ENCODE results near the gene TMEM42. TPM values are rescaled to one million over a fixed set of nuclear protein-coding genes. Genes with fewer than 3 reads are reported as not detected.

The TMEM42 gene
- total and polyA plus RNA-seq, 2 of the 8 experiments (the other 6 are each of a cell fraction or from before 2014, with no cell fraction given): 11.2 to 41.4 TPM

- no peak for TF ChIP-seq GABPA (IDR thresholded peaks at IDR 0.05; ENCODE audit: borderline replicate concordance, insufficient read depth, low read length)
- TF ChIP-seq SIRT6 (IDR thresholded peaks at IDR 0.05; ENCODE audit: low read length): no peak
- no peak for TF ChIP-seq CREB1 (IDR thresholded peaks at IDR 0.05)
- no peak for TF ChIP-seq TBP (IDR thresholded peaks at IDR 0.05; ENCODE audit: low read depth, low read length)
These were observed 15.9 kb upstream of the TMEM42 start for GRCh38 chr3:44845528-44846520.

More at GRCh38 chr3:44845528-44846520, 15.9 kb upstream of the TMEM42 start:
- H2BK15ac ChIP-seq (ENCODE audit: low read length): no peak overlapping the region
- H3K23ac ChIP-seq (ENCODE audit: insufficient read length): no peak overlapping the region
- H2BK120ac ChIP-seq (replicated peaks; ENCODE audit: low read depth, low read length): no peak overlapping the region
- H3K79me1 ChIP-seq (ENCODE audit: low read depth, low read length): no peaks in the 10 kb centered on the region
- H3K9ac ChIP-seq (replicated peaks in 1 of 4; ENCODE audit: extremely low read depth in 1 of 4, low read depth in 3 of 4, low read length in 3 of 4): no peak overlapping the region
- no peaks in the 10 kb centered on the region for H3K9me3 ChIP-seq (ENCODE audit: insufficient read depth in 2 of 2, low read depth in 1 of 2, low read length in 1 of 2)
- no peaks in the 10 kb centered on the region for H3K4me1 ChIP-seq (replicated peaks in 1 of 4; ENCODE audit: control insufficient read depth in 3 of 4, insufficient read depth in 4 of 4, low read length in 3 of 4)
- H3K79me2 ChIP-seq (ENCODE audit: control insufficient read depth in 1 of 2, insufficient read depth in 2 of 2, low read length in 2 of 2): no peaks in the 10 kb centered on the region
- H4K5ac ChIP-seq (ENCODE audit: insufficient read length, low read depth, low read length): no peak overlapping the region
- no peak overlapping the region for H2BK5ac ChIP-seq (ENCODE audit: low read depth, low read length)
- H3K36me3 ChIP-seq (ENCODE audit: control insufficient read depth in 2 of 4, insufficient read depth in 4 of 4, low read length in 3 of 4): peaks cover 0 to 51% (median 19%) of the 10 kb centered on the region in 4 experiments; a peak in 6 of 8 replicates
- H3K27ac ChIP-seq (ENCODE audit: low read depth, low read length): no peak overlapping the region
- no peak overlapping the region for H3K4me2 ChIP-seq (ENCODE audit: insufficient read depth in 1 of 2, low read depth in 2 of 2, low read length in 2 of 2)
- H4K8ac ChIP-seq (ENCODE audit: extremely low read depth, insufficient read depth, low read length): no peak overlapping the region
- POLR2A ChIA-PET (ENCODE audit: partially characterized antibody): no interaction called here
- H3K27me3 ChIP-seq (replicated peaks in 1 of 4; ENCODE audit: control insufficient read depth in 3 of 4, extremely low read depth in 1 of 4, insufficient read depth in 3 of 4, low read length in 3 of 4): no peaks in the 10 kb centered on the region
- no peak for DNase-seq (ENCODE audit: low read depth in 1 of 2, low spot score in 2 of 2)
- WGBS, 2 experiments (ENCODE audit: extremely low coverage in 1 of 2, insufficient coverage in 1 of 2, insufficient read length in 1 of 2, insufficient replicate concordance in 2 of 2, low coverage in 1 of 2, low lambda C conversion rate in 2 of 2, missing lambda C conversion rate in 1 of 2): 90% methylated on average over 7 of the region's 7 CpGs; no CpG with 5 or more reads in 1 of the 2 experiments
- H4K20me1 ChIP-seq (replicated peaks in 1 of 2; ENCODE audit: control insufficient read depth in 1 of 2, insufficient read depth in 2 of 2, low read length in 2 of 2): no peaks in the 10 kb centered on the region
- no peak for FAIRE-seq
- H2AFZ ChIP-seq (ENCODE audit: low read length): no peak overlapping the region
- no peak overlapping the region for H3K4ac ChIP-seq (replicated peaks; ENCODE audit: insufficient read length, low read depth, low read length)
- H3K23me2 ChIP-seq (ENCODE audit: low read depth, low read length): no peaks in the 10 kb centered on the region
- H4K91ac ChIP-seq (replicated peaks; ENCODE audit: insufficient read length, low read length): no peak overlapping the region
- H3K4me3 ChIP-seq (ENCODE audit: extremely low read depth in 1 of 4, insufficient read depth in 2 of 4, low read depth in 3 of 4, low read length in 4 of 4): no peak overlapping the region
- no peak overlapping the region for H2BK12ac ChIP-seq (ENCODE audit: low read depth, low read length)
- no peak overlapping the region for H2AK5ac ChIP-seq (ENCODE audit: low read depth, low read length)
- no peak overlapping the region for H2BK20ac ChIP-seq (ENCODE audit: low read length)
- H3K56ac ChIP-seq (replicated peaks; ENCODE audit: insufficient read length, low read depth, low read length): no peak overlapping the region
- no peak overlapping the region for H3K18ac ChIP-seq (ENCODE audit: extremely low read depth, low read length)
- CTCF ChIA-PET (ENCODE audit: partially characterized antibody): interaction anchor here (0.7 to 2.2 kb wide), 6 partner anchors 12 to 1115 kb away, joined by 3 to 7 read pairs (median 3); no protein-coding TSS in a partner anchor
- no peak overlapping the region for H3K14ac ChIP-seq (ENCODE audit: insufficient read length)

All from H1 (cell line).